IMR-90 (cell line): Measurements from ENCODE around the gene ZG16B. TPM values are rescaled to one million over a fixed set of nuclear protein-coding genes. Genes with fewer than 3 reads are reported as not detected.

Experiments used
- ATAC-seq: fragments of 200-7000 bp; cut with Tn5 transposase; 2 replicates; pipeline ENCODE4 v1.9.1; 2020; ENCODE audit warnings: low read depth, mild to moderate bottlenecking, moderate library complexity
- BruUV-seq: library from RNA; stranded (reverse); fragments of 400-500 nt; replicated peaks from 2 replicates; lab custom pipeline; 2021; lab: Mats Ljungman, UMichigan
- CTCF ChIA-PET: fragments of 300-600 bp; formaldehyde crosslinking; extraction: SDS; loops from one replicate; lab custom pipeline; 2021; ENCODE audit warnings: antibody characterized with exemption; lab: Yijun Ruan, JAX
- POLR2A ChIA-PET: fragments of 300-600 bp; sonication (Branson Sonifier 250); formaldehyde crosslinking; loops from one replicate; lab custom pipeline; 2022; ENCODE audit warnings: antibody characterized with exemption; ENCODE audit not compliant: unreplicated experiment; lab: Charles Lee
- DNase-seq: peaks from one replicate; pipeline ENCODE4 v3.0.0; 2013
- H2AFZ ChIP-seq: replicated peaks from 2 replicates; pipeline ENCODE3; 2013; ENCODE audit warnings: low read length, mild to moderate bottlenecking; ENCODE audit not compliant: poor library complexity
- H2AK5ac ChIP-seq: 2 replicates; pipeline ENCODE4 v1.6.1; 2013; ENCODE audit warnings: low read depth, low read length, inconsistent platforms
- H2AK9ac ChIP-seq: replicated peaks from 2 replicates; pipeline ENCODE3; 2013; ENCODE audit warnings: mild to moderate bottlenecking, low read depth, low read length, moderate library complexity; ENCODE audit not compliant: poor library complexity
- H2BK120ac ChIP-seq: 2 replicates; pipeline ENCODE4 v1.6.1; 2013; ENCODE audit warnings: low read depth, low read length, inconsistent platforms
- H2BK15ac ChIP-seq: 3 replicates; pipeline ENCODE4 v1.6.1; 2013; ENCODE audit warnings: low read depth, low read length, inconsistent platforms
- H2BK20ac ChIP-seq: 2 replicates; pipeline ENCODE4 v1.6.1; 2013; ENCODE audit warnings: low read depth, mild to moderate bottlenecking, inconsistent platforms, low read length, moderate library complexity
- H2BK5ac ChIP-seq: 2 replicates; pipeline ENCODE4 v1.6.1; 2013; ENCODE audit warnings: mild to moderate bottlenecking, low read depth, low read length, inconsistent platforms; ENCODE audit not compliant: poor library complexity, severe bottlenecking
- H3K14ac ChIP-seq: replicated peaks from 2 replicates; pipeline ENCODE4 v1.6.1; 2013; ENCODE audit warnings: low read depth, low read length, inconsistent platforms
- H3K18ac ChIP-seq: 2 replicates; pipeline ENCODE4 v1.6.1; 2013; ENCODE audit warnings: low read depth, low read length, control low read depth
- H3K23ac ChIP-seq: 2 replicates; pipeline ENCODE4 v1.6.1; 2013; ENCODE audit warnings: low read depth, low read length, inconsistent platforms
- H3K27ac ChIP-seq: 2 replicates; pipeline ENCODE4 v1.5.1; 2013; ENCODE audit warnings: mild to moderate bottlenecking, control low read depth, low read length; ENCODE audit not compliant: insufficient read depth
- H3K27me3 ChIP-seq: 2 replicates; pipeline ENCODE4 v1.6.1; 2013; ENCODE audit warnings: low read length; ENCODE audit not compliant: control insufficient read depth, insufficient read depth
- H3K36me3 ChIP-seq: 2 replicates; pipeline ENCODE4 v1.6.1; 2013; ENCODE audit warnings: low read length, mixed read lengths; ENCODE audit not compliant: control insufficient read depth, insufficient read depth
- H3K4ac ChIP-seq: 2 replicates; pipeline ENCODE4 v1.6.1; 2013; ENCODE audit warnings: low read depth, low read length, inconsistent platforms
- H3K4me1 ChIP-seq: 2 replicates; pipeline ENCODE4 v1.6.1; 2013; ENCODE audit warnings: low read length, mixed read lengths; ENCODE audit not compliant: control insufficient read depth, insufficient read depth
- H3K4me2 ChIP-seq: 2 replicates; pipeline ENCODE4 v1.6.1; 2013; ENCODE audit warnings: low read depth, mild to moderate bottlenecking, control low read depth, low read length, moderate library complexity
- H3K4me3 ChIP-seq: 2 replicates; pipeline ENCODE4 v1.5.1; 2013; ENCODE audit warnings: low read depth, mild to moderate bottlenecking, control low read depth, low read length, moderate library complexity; ENCODE audit not compliant: insufficient read depth
- H3K56ac ChIP-seq: 2 replicates; pipeline ENCODE4 v1.6.1; 2013; ENCODE audit warnings: low read length, inconsistent platforms; ENCODE audit not compliant: insufficient read depth; ENCODE audit errors: extremely low read depth
- H3K79me1 ChIP-seq, 2 experiments: 2 replicates each; pipeline ENCODE4 v1.6.1; 2013; ENCODE audit warnings: low read length in 2 of 2, inconsistent platforms in 1 of 2, low read depth in 1 of 2
- H3K9ac ChIP-seq: 2 replicates; pipeline ENCODE4 v1.6.1; 2013; ENCODE audit warnings: low read depth, low read length, control low read depth
- H3K9me1 ChIP-seq: 2 replicates; pipeline ENCODE4 v1.6.1; 2013; ENCODE audit warnings: low read length, inconsistent platforms; ENCODE audit not compliant: insufficient read depth
- H3K9me3 ChIP-seq: 2 replicates; pipeline ENCODE4 v1.6.1; 2013; ENCODE audit warnings: low read length; ENCODE audit not compliant: control insufficient read depth, insufficient read depth
- H4K20me1 ChIP-seq: 2 replicates; pipeline ENCODE4 v1.6.1; 2013; ENCODE audit warnings: low read length, inconsistent platforms; ENCODE audit not compliant: insufficient read depth
- H4K5ac ChIP-seq: 2 replicates; pipeline ENCODE4 v1.6.1; 2013; ENCODE audit warnings: mild to moderate bottlenecking, low read depth, low read length, control low read depth
- H4K8ac ChIP-seq, 2 experiments: 2 replicates each; pipeline ENCODE4 v1.6.1; 2013; ENCODE audit warnings: low read depth in 2 of 2, low read length in 2 of 2, control low read depth in 1 of 2, inconsistent platforms in 1 of 2
- H4K91ac ChIP-seq: 2 replicates; pipeline ENCODE4 v1.6.1; 2013; ENCODE audit warnings: low read depth, low read length, inconsistent platforms; ENCODE audit not compliant: insufficient read depth
- CEBPB ChIP-seq: IDR thresholded peaks from 2 replicates; pipeline ENCODE4 v1.6.1; 2012; ENCODE audit warnings: low read depth, low read length, improper control_type of control experiment
- CHD1 ChIP-seq: IDR thresholded peaks from 2 replicates; pipeline ENCODE4 v1.6.1; 2012; ENCODE audit warnings: low read depth, low read length, improper control_type of control experiment
- ELK1 ChIP-seq: fragments of 150-350 bp; IDR thresholded peaks from 2 replicates; pipeline ENCODE4 v1.6.1; 2016; ENCODE audit warnings: low read depth, mild to moderate bottlenecking, low read length, moderate library complexity, borderline replicate concordance
- FOS ChIP-seq: fragments of 150-350 bp; IDR thresholded peaks from 2 replicates; pipeline ENCODE4 v1.6.1; 2016; ENCODE audit warnings: low read depth, low read length
- MAFK ChIP-seq: IDR thresholded peaks from 2 replicates; pipeline ENCODE4 v1.6.1; 2012; ENCODE audit warnings: low read depth, low read length, improper control_type of control experiment
- MAZ ChIP-seq: IDR thresholded peaks from 2 replicates; pipeline ENCODE4 v1.6.1; 2012; ENCODE audit warnings: low read depth, mild to moderate bottlenecking, low read length, improper control_type of control experiment, moderate library complexity, borderline replicate concordance
- NFE2L2 ChIP-seq: fragments of 150-350 bp; IDR thresholded peaks from 2 replicates; pipeline ENCODE4 v1.6.1; 2016; ENCODE audit warnings: low read depth, mild to moderate bottlenecking, low read length
- POLR2A ChIP-seq: IDR thresholded peaks from 2 replicates; pipeline ENCODE4 v1.6.1; 2012; ENCODE audit warnings: mild to moderate bottlenecking, low read depth, low read length
- RAD21 ChIP-seq: IDR thresholded peaks from 2 replicates; pipeline ENCODE4 v1.6.1; 2012; ENCODE audit warnings: low read length, improper control_type of control experiment
- RFX5 ChIP-seq: IDR thresholded peaks from 2 replicates; pipeline ENCODE4 v1.8.0; 2012; ENCODE audit warnings: low read depth, mild to moderate bottlenecking, low read length, moderate library complexity
- SMC3 ChIP-seq: fragments of 150-350 bp; IDR thresholded peaks from 2 replicates; pipeline ENCODE4 v1.6.1; 2016; ENCODE audit warnings: low read depth, mild to moderate bottlenecking, antibody characterized with exemption, low read length, moderate library complexity
- WGBS, 2 experiments: methylation state at CpG; one replicate each; pipeline versions ENCODE4 v1.1.5 to v1.1.7; 2013; ENCODE audit warnings: missing lambda C conversion rate in 2 of 2; ENCODE audit not compliant: insufficient read length in 1 of 2; ENCODE audit errors: extremely low coverage in 2 of 2; 5-methylcytosine and 5-hydroxymethylcytosine counted together
- dilution Hi-C: fragments of 300-500 bp; cut with HindIII; formaldehyde crosslinking; loops from one replicate; pipeline ENCODE4 v1.14.3; 2018; ENCODE audit warnings: low sequenced_read_pairs; ENCODE audit not compliant: unreplicated experiment
- in situ Hi-C: fragments of 300-500 bp; cut with MboI; formaldehyde crosslinking; loops from 3 replicates; pipeline ENCODE4 v1.14.3; 2019; ENCODE audit warnings: low sequenced_read_pairs, inconsistent platforms, mixed read lengths
- intact Hi-C: fragments of 100-400 bp; cut with micrococcal nuclease; formaldehyde crosslinking; loops from 2 replicates; pipeline ENCODE4 v1.10.0; 2022
- polyA plus RNA-seq, 3 experiments: library from polyadenylated mRNA; depleted of rRNA; stranded (reverse); fragments of >200 nt; gene quantifications; 2 replicates each; pipeline ENCODE4 v1.2.3, GENCODE V29; 2012; ENCODE audit warnings: low replicate concordance in 1 of 3
- total RNA-seq: library from RNA; depleted of rRNA; stranded (reverse); fragments of >200 nt; gene quantifications from 2 replicates; pipeline ENCODE4 v1.2.3, GENCODE V29; 2012
- TF ChIP-seq, protein P1 (sequence below): conservative IDR thresholded peaks from 2 replicates; pipeline ENCODE4 v1.5.1; 2012; ENCODE audit warnings: mild to moderate bottlenecking, low read depth, low read length, improper control_type of control experiment
- TF ChIP-seq, protein P2 (sequence below): fragments of 150-350 bp; IDR thresholded peaks from 2 replicates; pipeline ENCODE4 v1.6.1; 2017; ENCODE audit warnings: mild to moderate bottlenecking, antibody characterized with exemption, low read length, low read depth

The ZG16B gene
- total and polyA plus RNA-seq, 2 of the 4 experiments (the other 2 are of a cell fraction) = 0.54 to 0.65 TPM

GRCh38 chr16:2867987-2868789 lies 38.1 kb downstream of the ZG16B start:
- H3K4me1 ChIP-seq = peaks cover 3% of the 10 kb centered on the region
- intact Hi-C loops (loop anchor here (1.0 kb wide), 4 partner anchors 29 to 115 kb away; no protein-coding TSS in a partner anchor), dilution Hi-C loops (no loop called here), in situ Hi-C loops (no loop called here)
- peak overlapping the region; percentile 83 for H3K56ac ChIP-seq
- CTCF ChIA-PET = interaction anchor here (0.6 to 2.5 kb wide), 7 partner anchors 10 to 95 kb away, joined by 3 to 54 read pairs (median 3); no protein-coding TSS in a partner anchor
- WGBS, 2 experiments = 0% methylated on average over 32 of the region's 45 CpGs; no CpG with 5 or more reads in 1 of the 2 experiments
- no peaks in the 10 kb centered on the region for H3K9me3 ChIP-seq
- peak overlapping the region; percentile 67 for H3K4me3 ChIP-seq
- peak overlapping the region; percentile 81 for H2AK5ac ChIP-seq
- peak overlapping the region; percentile 89 for H2BK120ac ChIP-seq
- POLR2A ChIA-PET = interaction anchor here (0.9 to 1.2 kb wide), 3 partner anchors 14 to 38 kb away, joined by 3 to 6 read pairs (median 4); no protein-coding TSS in a partner anchor
- H3K4ac ChIP-seq = peak overlapping the region; percentile 99
- no peaks in the 10 kb centered on the region for H4K20me1 ChIP-seq
- peak overlapping the region; percentile 100 for H4K5ac ChIP-seq
- no peaks in the 10 kb centered on the region for H3K27me3 ChIP-seq
- peak overlapping the region; percentile 87 for H3K9ac ChIP-seq
- peak overlapping the region; percentile 99 for H3K14ac ChIP-seq
- no TSS peak for BruUV-seq
- H3K9me1 ChIP-seq = no peaks in the 10 kb centered on the region
- H2BK5ac ChIP-seq = peak overlapping the region; percentile 92
- H3K23ac ChIP-seq = peak overlapping the region; percentile 96
- peak overlapping the region; percentile 94 for H3K27ac ChIP-seq
- DNase-seq (peak; percentile 93), ATAC-seq (peak; percentile 99)
- H3K18ac ChIP-seq = peak overlapping the region; percentile 91
- H2AK9ac ChIP-seq = peak overlapping the region; percentile 95
- peak overlapping the region; percentile 91 for H3K4me2 ChIP-seq
- H3K36me3 ChIP-seq = no peaks in the 10 kb centered on the region
- peak overlapping the region; percentile 99 for H4K91ac ChIP-seq
- H3K79me1 ChIP-seq = no peaks in the 10 kb centered on the region
- peak overlapping the region; percentile 95 to 99 for H4K8ac ChIP-seq
- H2BK20ac ChIP-seq = peak overlapping the region; percentile 74
- peak overlapping the region; percentile 98 for H2AFZ ChIP-seq
- H2BK15ac ChIP-seq = peak overlapping the region; percentile 82; the same call in 2 of the 3 replicates
- TF ChIP-seq, protein P1, sequence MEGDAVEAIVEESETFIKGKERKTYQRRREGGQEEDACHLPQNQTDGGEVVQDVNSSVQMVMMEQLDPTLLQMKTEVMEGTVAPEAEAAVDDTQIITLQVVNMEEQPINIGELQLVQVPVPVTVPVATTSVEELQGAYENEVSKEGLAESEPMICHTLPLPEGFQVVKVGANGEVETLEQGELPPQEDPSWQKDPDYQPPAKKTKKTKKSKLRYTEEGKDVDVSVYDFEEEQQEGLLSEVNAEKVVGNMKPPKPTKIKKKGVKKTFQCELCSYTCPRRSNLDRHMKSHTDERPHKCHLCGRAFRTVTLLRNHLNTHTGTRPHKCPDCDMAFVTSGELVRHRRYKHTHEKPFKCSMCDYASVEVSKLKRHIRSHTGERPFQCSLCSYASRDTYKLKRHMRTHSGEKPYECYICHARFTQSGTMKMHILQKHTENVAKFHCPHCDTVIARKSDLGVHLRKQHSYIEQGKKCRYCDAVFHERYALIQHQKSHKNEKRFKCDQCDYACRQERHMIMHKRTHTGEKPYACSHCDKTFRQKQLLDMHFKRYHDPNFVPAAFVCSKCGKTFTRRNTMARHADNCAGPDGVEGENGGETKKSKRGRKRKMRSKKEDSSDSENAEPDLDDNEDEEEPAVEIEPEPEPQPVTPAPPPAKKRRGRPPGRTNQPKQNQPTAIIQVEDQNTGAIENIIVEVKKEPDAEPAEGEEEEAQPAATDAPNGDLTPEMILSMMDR = peak; percentile 99
- TF ChIP-seq NFE2L2 (0 out of 2 replicates have a peak, but pooled peaks have one; percentile 38), RAD21 (peak; percentile 97), RFX5 (no peak), MAFK (no peak), ELK1 (no peak), SMC3 (peak; percentile 98), POLR2A (peak; percentile 67), FOS (no peak), CEBPB (peak; percentile 32; the same call in 1 of the 2 replicates), MAZ (peak; percentile 86), CHD1 (no peak; the same call in 1 of the 2 replicates)
- TF ChIP-seq, protein P2, sequence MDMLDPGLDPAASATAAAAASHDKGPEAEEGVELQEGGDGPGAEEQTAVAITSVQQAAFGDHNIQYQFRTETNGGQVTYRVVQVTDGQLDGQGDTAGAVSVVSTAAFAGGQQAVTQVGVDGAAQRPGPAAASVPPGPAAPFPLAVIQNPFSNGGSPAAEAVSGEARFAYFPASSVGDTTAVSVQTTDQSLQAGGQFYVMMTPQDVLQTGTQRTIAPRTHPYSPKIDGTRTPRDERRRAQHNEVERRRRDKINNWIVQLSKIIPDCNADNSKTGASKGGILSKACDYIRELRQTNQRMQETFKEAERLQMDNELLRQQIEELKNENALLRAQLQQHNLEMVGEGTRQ = no peak
